Measurements from ENCODE around the gene RABGAP1L.
"Not testable (repeated sequence)": the region's sequence is repeated elsewhere in the genome, so short reads cannot be mapped to it uniquely, and the experiment has no call there.

Gene RABGAP1L

GRCh38 chr1:174998569-174999215, 839.4 kb downstream of the RABGAP1L start:
- peak; percentile 95 for DNase-seq (ENCODE audit: low spot score)

GRCh38 chr1:174999216-174999935, 840.1 kb downstream of the RABGAP1L start:
- peak; percentile 100 for DNase-seq (ENCODE audit: low spot score)

GRCh38 chr1:174999936-175000696, 840.8 kb downstream of the RABGAP1L start, which contains the start of gene CACYBP:
Gene CACYBP (plus strand): TSS chr1:174999947. CDS start chr1:175000181, 234 bp downstream.
- DNase-seq (ENCODE audit: low spot score), result peak; percentile 75

- peak; percentile 51 for DNase-seq (ENCODE audit: low spot score)
These were observed 841.4 kb downstream of the RABGAP1L start for GRCh38 chr1:175000697-175001187.

- no peak for DNase-seq (ENCODE audit: low spot score)
These were observed 843.7 kb downstream of the RABGAP1L start for GRCh38 chr1:175002910-175003517.

- no peak for DNase-seq (ENCODE audit: low spot score)
These were observed 844.2 kb downstream of the RABGAP1L start for GRCh38 chr1:175003521-175003920.

GRCh38 chr1:175005085-175005783, 845.9 kb downstream of the RABGAP1L start:
- DNase-seq (ENCODE audit: low spot score), result no peak

GRCh38 chr1:175009532-175009931, 850.2 kb downstream of the RABGAP1L start:
- DNase-seq (ENCODE audit: low spot score), result no peak

- no peak for DNase-seq (ENCODE audit: low spot score)
These were observed 854.1 kb downstream of the RABGAP1L start for GRCh38 chr1:175013445-175013844.

GRCh38 chr1:175015243-175015642, 855.9 kb downstream of the RABGAP1L start:
- no peak for DNase-seq (ENCODE audit: low spot score)

- no peak for DNase-seq (ENCODE audit: low spot score)
These were observed 860.2 kb downstream of the RABGAP1L start for GRCh38 chr1:175019524-175019923.

GRCh38 chr1:175023043-175023921, 864.0 kb downstream of the RABGAP1L start, which contains the start of gene MRPS14:
Gene MRPS14 (minus strand): TSS chr1:175023425. CDS start chr1:175023408, 17 bp downstream.
- peak; percentile 100 for DNase-seq (ENCODE audit: low spot score)

- DNase-seq (ENCODE audit: low spot score), result not testable (repeated sequence)
These were observed 864.6 kb downstream of the RABGAP1L start for GRCh38 chr1:175023922-175024242.

GRCh38 chr1:175024773-175025172, 865.5 kb downstream of the RABGAP1L start:
- DNase-seq (ENCODE audit: low spot score), result no peak

GRCh38 chr1:175033953-175034352, 874.6 kb downstream of the RABGAP1L start:
- DNase-seq (ENCODE audit: low spot score), result no peak

- no peak for DNase-seq (ENCODE audit: low spot score)
These were observed 875.5 kb downstream of the RABGAP1L start for GRCh38 chr1:175034775-175035174.

GRCh38 chr1:175035865-175036264, 876.5 kb downstream of the RABGAP1L start:
- DNase-seq (ENCODE audit: low spot score), result no peak

- no peak for DNase-seq (ENCODE audit: low spot score)
These were observed 877.2 kb downstream of the RABGAP1L start for GRCh38 chr1:175036476-175036875.

GRCh38 chr1:175037416-175037815, 878.1 kb downstream of the RABGAP1L start:
- no peak for DNase-seq (ENCODE audit: low spot score)

GRCh38 chr1:175040324-175040879, 881.1 kb downstream of the RABGAP1L start:
- DNase-seq (ENCODE audit: low spot score), result no peak
